Measurements from ENCODE around the gene PURB. TPM values are rescaled to one million over a fixed set of nuclear protein-coding genes. Genes with fewer than 3 reads are reported as not detected.

Gene PURB
- total and polyA plus RNA-seq, 9 of the 15 experiments (the other 6 are each of a cell fraction or from before 2014, with no cell fraction given), result 1.6 to 14.1 (median 8.8) TPM

DNA sequence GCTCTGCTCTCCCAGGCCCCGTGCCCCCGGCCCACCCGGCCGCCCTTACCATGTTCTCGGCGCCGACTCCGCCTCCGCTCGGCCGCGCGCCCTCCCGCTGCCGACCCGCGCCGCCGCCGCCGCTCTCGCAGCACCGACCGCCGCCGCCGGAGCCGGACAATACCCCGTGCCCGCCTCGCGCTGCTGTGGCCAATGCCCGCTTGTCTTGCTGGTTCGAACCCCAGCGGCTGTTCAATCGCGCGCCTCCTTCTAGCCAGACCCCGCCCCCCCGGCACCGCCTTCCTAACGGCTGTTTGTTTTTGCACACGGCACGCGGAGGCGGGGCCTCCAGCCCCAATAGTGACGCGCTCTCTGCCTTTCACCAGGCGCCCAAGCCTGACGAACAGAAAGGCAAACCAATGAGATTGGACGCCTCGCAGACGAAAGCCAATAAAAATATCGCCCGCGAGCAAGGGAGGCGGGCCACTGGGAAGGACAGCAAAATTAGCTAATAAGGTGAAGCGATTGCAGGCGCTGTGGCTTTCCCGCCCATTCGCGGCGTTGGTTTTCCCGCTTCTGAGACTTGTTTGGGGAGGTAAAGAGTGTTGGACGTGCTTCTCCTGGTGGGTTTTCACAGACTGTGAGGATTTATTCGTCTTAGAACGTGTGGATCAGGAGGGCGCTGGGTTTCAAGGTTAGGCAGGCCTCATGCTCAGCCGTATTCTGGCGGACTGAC, 37.3 kb downstream of the PURB start, which contains the start of gene H2AZ2 (continued):
- TF ChIP-seq NCOR1 (IDR thresholded peaks at IDR 0.05) (peak; percentile 33; the same call in 1 of the 2 replicates), XRCC5 (IDR thresholded peaks at IDR 0.05; ENCODE audit: low read depth, low read length) (no peak), NFIC (IDR thresholded peaks at IDR 0.05) (peak; percentile 40), ZNF133 (CRISPR knock-in tag; IDR thresholded peaks at IDR 0.05) (no peak), C11orf30 (IDR thresholded peaks at IDR 0.05; ENCODE audit: low read depth) (peak; percentile 49), STAT5A (IDR thresholded peaks at IDR 0.05; ENCODE audit: borderline replicate concordance, low read length) (no peak), HIVEP1 (CRISPR knock-in tag; IDR thresholded peaks at IDR 0.05) (no peak), ZNF347 (CRISPR knock-in tag; IDR thresholded peaks at IDR 0.05; ENCODE audit: low read depth) (no peak), HMG20A (CRISPR knock-in tag; conservative IDR thresholded peaks at IDR 0.05) (no peak), SMAD3 (CRISPR knock-in tag; conservative IDR thresholded peaks at IDR 0.05) (0 out of 2 replicates have a peak, but pooled peaks have one; percentile 60), PTTG1 (tag; IDR thresholded peaks at IDR 0.05; ENCODE audit: low read depth) (no peak), ZC3H8 (IDR thresholded peaks at IDR 0.05) (no peak), ZNF699 (CRISPR knock-in tag; IDR thresholded peaks at IDR 0.05; ENCODE audit: insufficient replicate concordance) (no peak), ZNF282 (CRISPR knock-in tag; IDR thresholded peaks at IDR 0.05) (no peak), ZNF384 (IDR thresholded peaks at IDR 0.05; ENCODE audit: low read depth, low read length) (no peak), TCFL5 (CRISPR knock-in tag; conservative IDR thresholded peaks at IDR 0.05) (no peak), KLF10 (CRISPR knock-in tag; IDR thresholded peaks at IDR 0.05) (no peak), TCF7L2 (IDR thresholded peaks at IDR 0.05; ENCODE audit: low read depth, low read length) (no peak), ZNF146 (CRISPR knock-in tag; IDR thresholded peaks at IDR 0.05; ENCODE audit: unreplicated experiment) (no peak), CBX8 (IDR thresholded peaks at IDR 0.05; ENCODE audit: borderline replicate concordance, extremely low read depth, low read depth, low read length, poor library complexity, severe bottlenecking) (no peak), LCOR (CRISPR knock-in tag; IDR thresholded peaks at IDR 0.05) (no peak; the same call in 1 of the 2 replicates), FOXJ2 (tag; IDR thresholded peaks at IDR 0.05) (no peak), DIDO1 (tag; IDR thresholded peaks at IDR 0.05; ENCODE audit: low read depth) (no peak), RBFOX2 (IDR thresholded peaks at IDR 0.05; ENCODE audit: low read depth, low read length) (peak; percentile 89)
- TF ChIP-seq, protein P1, sequence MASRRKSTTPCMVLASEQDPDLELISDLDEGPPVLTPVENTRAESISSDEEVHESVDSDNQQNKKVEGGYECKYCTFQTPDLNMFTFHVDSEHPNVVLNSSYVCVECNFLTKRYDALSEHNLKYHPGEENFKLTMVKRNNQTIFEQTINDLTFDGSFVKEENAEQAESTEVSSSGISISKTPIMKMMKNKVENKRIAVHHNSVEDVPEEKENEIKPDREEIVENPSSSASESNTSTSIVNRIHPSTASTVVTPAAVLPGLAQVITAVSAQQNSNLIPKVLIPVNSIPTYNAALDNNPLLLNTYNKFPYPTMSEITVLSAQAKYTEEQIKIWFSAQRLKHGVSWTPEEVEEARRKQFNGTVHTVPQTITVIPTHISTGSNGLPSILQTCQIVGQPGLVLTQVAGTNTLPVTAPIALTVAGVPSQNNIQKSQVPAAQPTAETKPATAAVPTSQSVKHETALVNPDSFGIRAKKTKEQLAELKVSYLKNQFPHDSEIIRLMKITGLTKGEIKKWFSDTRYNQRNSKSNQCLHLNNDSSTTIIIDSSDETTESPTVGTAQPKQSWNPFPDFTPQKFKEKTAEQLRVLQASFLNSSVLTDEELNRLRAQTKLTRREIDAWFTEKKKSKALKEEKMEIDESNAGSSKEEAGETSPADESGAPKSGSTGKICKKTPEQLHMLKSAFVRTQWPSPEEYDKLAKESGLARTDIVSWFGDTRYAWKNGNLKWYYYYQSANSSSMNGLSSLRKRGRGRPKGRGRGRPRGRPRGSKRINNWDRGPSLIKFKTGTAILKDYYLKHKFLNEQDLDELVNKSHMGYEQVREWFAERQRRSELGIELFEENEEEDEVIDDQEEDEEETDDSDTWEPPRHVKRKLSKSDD (conservative IDR thresholded peaks at IDR 0.05; ENCODE audit: low read length), result no peak
- TF ChIP-seq, protein P2, sequence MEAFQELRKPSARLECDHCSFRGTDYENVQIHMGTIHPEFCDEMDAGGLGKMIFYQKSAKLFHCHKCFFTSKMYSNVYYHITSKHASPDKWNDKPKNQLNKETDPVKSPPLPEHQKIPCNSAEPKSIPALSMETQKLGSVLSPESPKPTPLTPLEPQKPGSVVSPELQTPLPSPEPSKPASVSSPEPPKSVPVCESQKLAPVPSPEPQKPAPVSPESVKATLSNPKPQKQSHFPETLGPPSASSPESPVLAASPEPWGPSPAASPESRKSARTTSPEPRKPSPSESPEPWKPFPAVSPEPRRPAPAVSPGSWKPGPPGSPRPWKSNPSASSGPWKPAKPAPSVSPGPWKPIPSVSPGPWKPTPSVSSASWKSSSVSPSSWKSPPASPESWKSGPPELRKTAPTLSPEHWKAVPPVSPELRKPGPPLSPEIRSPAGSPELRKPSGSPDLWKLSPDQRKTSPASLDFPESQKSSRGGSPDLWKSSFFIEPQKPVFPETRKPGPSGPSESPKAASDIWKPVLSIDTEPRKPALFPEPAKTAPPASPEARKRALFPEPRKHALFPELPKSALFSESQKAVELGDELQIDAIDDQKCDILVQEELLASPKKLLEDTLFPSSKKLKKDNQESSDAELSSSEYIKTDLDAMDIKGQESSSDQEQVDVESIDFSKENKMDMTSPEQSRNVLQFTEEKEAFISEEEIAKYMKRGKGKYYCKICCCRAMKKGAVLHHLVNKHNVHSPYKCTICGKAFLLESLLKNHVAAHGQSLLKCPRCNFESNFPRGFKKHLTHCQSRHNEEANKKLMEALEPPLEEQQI (IDR thresholded peaks at IDR 0.05), result no peak

Data from K562 (cell line).